NCI-H1930 (cell line): ENCODE data around the gene TARS3.

Experiments used
- DNase-seq, 2 experiments: peaks; one replicate each; lab custom pipeline; 2025; lab: John Stamatoyannopoulos, UW

TARS3 gene

GRCh38 chr15:101604124-101604874, 120.0 kb downstream of the TARS3 start:
- DNase-seq: no peak
